ENCODE data around the gene OR10A7. TPM values are rescaled to one million over a fixed set of nuclear protein-coding genes. Genes with fewer than 3 reads are reported as not detected.

The OR10A7 gene
- total RNA-seq, 1 experiment from 2014 or later, result not detected

Other genes with a start within 250 kb of the OR10A7 start
- not detected in 2 replicates for gene TESPA1, start 236.3 kb upstream of the OR10A7 start, total RNA-seq (2014; rRNA removed; shearing (Covaris generic); ENCODE audit: low replicate concordance)
- gene NEUROD4, start 201.1 kb upstream of the OR10A7 start, total RNA-seq (2014; rRNA removed; shearing (Covaris generic); ENCODE audit: low replicate concordance), result not detected in 2 replicates
- gene OR9K2, start 94.6 kb upstream of the OR10A7 start, total RNA-seq (2014; rRNA removed; shearing (Covaris generic); ENCODE audit: low replicate concordance), result not detected in 2 replicates
- not detected in 2 replicates for gene OR6C74, start 23.6 kb downstream of the OR10A7 start, total RNA-seq (2014; rRNA removed; shearing (Covaris generic); ENCODE audit: low replicate concordance)
- gene OR6C6, start 75.5 kb downstream of the OR10A7 start, total RNA-seq (2014; rRNA removed; shearing (Covaris generic); ENCODE audit: low replicate concordance), result not detected in 2 replicates
- not detected in 2 replicates for gene OR6C1, start 93.3 kb downstream of the OR10A7 start, total RNA-seq (2014; rRNA removed; shearing (Covaris generic); ENCODE audit: low replicate concordance)
- not detected in 2 replicates for gene OR6C3, start 109.7 kb downstream of the OR10A7 start, total RNA-seq (2014; rRNA removed; shearing (Covaris generic); ENCODE audit: low replicate concordance)
- not detected in 2 replicates for gene OR6C75, start 141.9 kb downstream of the OR10A7 start, total RNA-seq (2014; rRNA removed; shearing (Covaris generic); ENCODE audit: low replicate concordance)
- gene OR6C65, start 179.5 kb downstream of the OR10A7 start, total RNA-seq (2014; rRNA removed; shearing (Covaris generic); ENCODE audit: low replicate concordance), result not detected in 2 replicates
- not detected in 2 replicates for gene OR6C76, start 205.2 kb downstream of the OR10A7 start, total RNA-seq (2014; rRNA removed; shearing (Covaris generic); ENCODE audit: low replicate concordance)
- not detected in 2 replicates for gene OR6C2, start 223.1 kb downstream of the OR10A7 start, total RNA-seq (2014; rRNA removed; shearing (Covaris generic); ENCODE audit: low replicate concordance)
- not detected in 2 replicates for gene OR6C70, start 249.1 kb downstream of the OR10A7 start, total RNA-seq (2014; rRNA removed; shearing (Covaris generic); ENCODE audit: low replicate concordance)

All from MG63 (cell line).